Parathyroid adenoma (tissue), 2 donors: Measurements from ENCODE around the gene GABRD.

ENCODE experiments used
- H2AFZ ChIP-seq: fragments of 300-600 bp; sonication (generic); one replicate; pipeline ENCODE4 v1.7.0; 2017; ENCODE audit warnings: antibody characterized with exemption, mild to moderate bottlenecking
- H3K27ac ChIP-seq: fragments of 300-600 bp; sonication (generic); one replicate; pipeline ENCODE4 v1.7.0; 2017
- H3K27me3 ChIP-seq: fragments of 300-600 bp; sonication (generic); one replicate; pipeline ENCODE4 v1.7.0; 2017; ENCODE audit warnings: low read length; ENCODE audit not compliant: control insufficient read depth, insufficient read depth
- H3K36me3 ChIP-seq: fragments of 300-600 bp; sonication (generic); one replicate; pipeline ENCODE4 v1.7.0; 2017; ENCODE audit warnings: low read length; ENCODE audit not compliant: control insufficient read depth, insufficient read depth
- H3K4me1 ChIP-seq: fragments of 300-600 bp; sonication (generic); one replicate; pipeline ENCODE4 v1.7.0; 2017; ENCODE audit warnings: control low read depth
- H3K4me2 ChIP-seq: fragments of 300-600 bp; sonication (generic); one replicate; pipeline ENCODE4 v1.7.0; 2017; ENCODE audit warnings: low read length
- H3K4me3 ChIP-seq: fragments of 300-600 bp; sonication (generic); one replicate; pipeline ENCODE4 v1.7.0; 2017; ENCODE audit warnings: low read depth, low read length
- H3K79me2 ChIP-seq: fragments of 300-600 bp; sonication (generic); one replicate; pipeline ENCODE4 v1.7.0; 2017; ENCODE audit warnings: control low read depth
- H3K9ac ChIP-seq: fragments of 300-600 bp; sonication (generic); one replicate; pipeline ENCODE4 v1.7.0; 2017; ENCODE audit warnings: mild to moderate bottlenecking
- H3K9me3 ChIP-seq: fragments of 300-600 bp; sonication (generic); one replicate; pipeline ENCODE4 v1.7.0; 2017; ENCODE audit warnings: low read length; ENCODE audit not compliant: control insufficient read depth
- CTCF ChIP-seq: fragments of 300-600 bp; sonication (generic); IDR thresholded peaks from one replicate; pipeline ENCODE4 v1.7.0; 2017; ENCODE audit warnings: antibody characterized with exemption, mild to moderate bottlenecking
- donor health status: primary hyperparathyroidism.

Gene GABRD

GRCh38 chr1:1989102-1989542 is 30.0 kb upstream of the GABRD start:
- Histone ChIP-seq H3K9me3 (no peaks in the 10 kb centered on the region), H3K9ac (no peak overlapping the region), H3K36me3 (no peaks in the 10 kb centered on the region), H3K27ac (peak overlapping the region; percentile 54), H2AFZ (no peak overlapping the region), H3K27me3 (no peaks in the 10 kb centered on the region), H3K79me2 (no peaks in the 10 kb centered on the region), H3K4me1 (no peaks in the 10 kb centered on the region), H3K4me2 (no peak overlapping the region), H3K4me3 (no peak overlapping the region)
- no peak for TF ChIP-seq CTCF

- Histone ChIP-seq H3K27me3 (no peaks in the 10 kb centered on the region), H3K4me3 (no peak overlapping the region), H3K27ac (peak overlapping the region; percentile 54), H3K79me2 (no peaks in the 10 kb centered on the region), H3K36me3 (no peaks in the 10 kb centered on the region), H3K4me1 (no peaks in the 10 kb centered on the region), H3K4me2 (no peak overlapping the region), H2AFZ (no peak overlapping the region), H3K9me3 (no peaks in the 10 kb centered on the region), H3K9ac (no peak overlapping the region)
- TF ChIP-seq CTCF = no peak
Measured at GRCh38 chr1:1989789-1990188, 29.4 kb upstream of the GABRD start.

GRCh38 chr1:1990222-1990621 is 28.9 kb upstream of the GABRD start:
- H2AFZ ChIP-seq = no peak overlapping the region
- no peaks in the 10 kb centered on the region for H3K36me3 ChIP-seq
- no peaks in the 10 kb centered on the region for H3K27me3 ChIP-seq
- no peaks in the 10 kb centered on the region for H3K79me2 ChIP-seq
- peak overlapping the region; percentile 54 for H3K27ac ChIP-seq
- no peak overlapping the region for H3K9ac ChIP-seq
- H3K9me3 ChIP-seq = no peaks in the 10 kb centered on the region
- TF ChIP-seq CTCF = no peak
- H3K4me3 ChIP-seq = no peak overlapping the region
- H3K4me1 ChIP-seq = no peaks in the 10 kb centered on the region
- no peak overlapping the region for H3K4me2 ChIP-seq

GRCh38 chr1:1994536-1994935 is 24.6 kb upstream of the GABRD start:
- H3K4me2 ChIP-seq = no peak overlapping the region
- no peak overlapping the region for H2AFZ ChIP-seq
- no peak for TF ChIP-seq CTCF

GRCh38 chr1:1996207-1996651 is 22.9 kb upstream of the GABRD start:
- Histone ChIP-seq H3K36me3 (no peaks in the 10 kb centered on the region), H3K4me2 (no peak overlapping the region), H3K27me3 (no peaks in the 10 kb centered on the region), H3K4me1 (no peaks in the 10 kb centered on the region), H3K9ac (no peak overlapping the region), H2AFZ (no peak overlapping the region), H3K79me2 (no peaks in the 10 kb centered on the region), H3K27ac (no peak overlapping the region), H3K4me3 (no peak overlapping the region), H3K9me3 (no peaks in the 10 kb centered on the region)
- no peak for TF ChIP-seq CTCF

More at GRCh38 chr1:1994536-1994935, 24.6 kb upstream of the GABRD start:
- Histone ChIP-seq H3K27me3 (no peaks in the 10 kb centered on the region), H3K4me1 (no peaks in the 10 kb centered on the region), H3K4me3 (no peak overlapping the region), H3K9me3 (no peaks in the 10 kb centered on the region), H3K79me2 (no peaks in the 10 kb centered on the region), H3K27ac (no peak overlapping the region), H3K36me3 (no peaks in the 10 kb centered on the region), H3K9ac (no peak overlapping the region)
